Ovary (tissue), 9 donors: ENCODE measurements around the gene ERRFI1. TPM values are rescaled to one million over a fixed set of nuclear protein-coding genes. Genes with fewer than 3 reads are reported as not detected.
A peak's percentile ranks its signal among the peaks of the same experiment; 100 is the strongest.
"Not testable (repeated sequence)": the region's sequence is repeated elsewhere in the genome, so short reads cannot be mapped to it uniquely, and the experiment has no call there.

Experiments used
- DNase-seq, 5 donors: peaks; one replicate each; pipeline ENCODE4 v3.0.0-alpha.2; 2019 to 2020
- H3K27ac ChIP-seq, 2 donors: fragments of 200-600 bp; one replicate each; pipeline versions ENCODE4 v1.5.1 to v1.8.0; 2019 to 2022
- H3K27me3 ChIP-seq: fragments of 200-600 bp; one replicate; pipeline ENCODE4 v1.8.0; 2022
- H3K36me3 ChIP-seq: fragments of 200-600 bp; sonication (generic); one replicate; pipeline ENCODE4 v1.5.1; 2019
- H3K4me1 ChIP-seq: one replicate; pipeline ENCODE4 v1.8.1; 2013; ENCODE audit warnings: mild to moderate bottlenecking, moderate library complexity; ENCODE audit not compliant: insufficient read depth
- H3K4me3 ChIP-seq: fragments of 200-600 bp; sonication (generic); one replicate; pipeline ENCODE4 v1.5.1; 2017
- H3K9me3 ChIP-seq, 2 donors: fragments of 200-600 bp in 1 of 2; sonication (generic) in 1 of 2; one replicate each; pipeline versions ENCODE4 v1.5.1 to v1.8.1; 2013 to 2019; ENCODE audit warnings: mild to moderate bottlenecking in 1 of 2, moderate library complexity in 1 of 2
- EP300 ChIP-seq: sonication (generic); formaldehyde crosslinking; IDR thresholded peaks from one replicate; pipeline ENCODE4 v1.6.1; 2017; ENCODE audit warnings: antibody characterized with exemption
- POLR2A ChIP-seq: fragments of 450-650 bp; IDR thresholded peaks from one replicate; pipeline ENCODE4 v1.6.1; 2017; ENCODE audit warnings: antibody characterized with exemption, mild to moderate bottlenecking, moderate library complexity
- WGBS, 3 donors: extraction: QIAGEN DNeasy Blood & Tissue Kit in 1 of 3; methylation state at CpG; one replicate each; pipeline versions ENCODE4 v1.1.5 to v1.1.7; 2013 to 2017; 5-methylcytosine and 5-hydroxymethylcytosine counted together
- intact Hi-C, 4 donors: fragments of 100-400 bp; cut with DNase I; formaldehyde crosslinking; loops; one replicate each; pipeline versions ENCODE4 v1.11.0 to v1.15.1; 2022 to 2023
- polyA plus RNA-seq, 2 donors: library from polyadenylated mRNA; stranded (reverse); fragments of 200-250 nt in 1 of 2; fragments of 350-450 nt in 1 of 2; fragmentation: Illumina TruSeq in 1 of 2; extraction: RNeasy Lipid Tissue Mini Kit (QIAGEN cat#74804) in 1 of 2; gene quantifications; one replicate each; pipeline ENCODE4 v1.2.3, GENCODE V29; 2013 to 2014
- total RNA-seq, 7 donors: library from RNA; depleted of rRNA in 2 of 7; stranded (reverse); fragments of >200 nt in 2 of 7; fragmentation: NEBNext Ultra II Directional in 3 of 7; extraction: Animal tissue kit (Norgen Biotek cat#: 25700) in 3 of 7; gene quantifications; one replicate each; pipeline versions ENCODE4 v1.1.0 to v1.2.4, GENCODE V29; 2016 to 2023
- TF ChIP-seq, protein P1 (sequence below), 3 donors: fragments of 450-650 bp in 2 of 3; fragments of 200-600 bp in 1 of 3; IDR thresholded peaks; one replicate each; pipeline versions ENCODE4 v1.5.1 to v1.8.0; 2016 to 2022; ENCODE audit warnings: antibody characterized with exemption in 3 of 3, mild to moderate bottlenecking in 1 of 3
- donor health status: DM: no; HTN: no; CAD: no; lungs with moderate emphysema.
- donor health status: DM: no; HTN: no; CAD: no.
- donor health status: Bipolar disorder and iron deficiency.
- donor health status: DM: yes; HTN: yes; CAD: no.
- donor health status: DM: no; HTN: no; CAD: no.
- donor health status: DM: yes; HTN: yes; CAD: no.

ERRFI1 gene
- total and polyA plus RNA-seq, 9 donors = 61.3 to 256 (median 109) TPM

DNA sequence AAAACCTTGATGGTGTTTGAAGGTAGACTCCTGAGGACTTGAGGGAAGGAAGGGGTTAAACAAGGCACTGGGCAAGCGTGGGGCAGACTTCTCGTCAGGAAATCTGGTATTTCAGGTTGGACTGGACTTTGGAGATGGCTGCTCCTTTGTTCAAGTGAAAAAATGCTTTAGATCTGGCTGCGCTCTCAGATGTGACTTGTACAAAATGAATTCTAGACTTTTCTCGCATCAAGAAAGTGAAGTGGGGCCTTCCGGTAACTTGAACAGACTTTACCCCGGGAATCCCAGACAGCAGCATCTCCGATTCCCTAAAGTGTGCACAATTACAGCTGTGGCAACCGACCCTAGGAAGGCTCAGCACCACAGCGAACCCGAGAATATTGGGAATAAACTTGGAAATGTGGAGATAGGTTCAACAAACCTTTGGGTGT is 44.3 kb upstream of the ERRFI1 start:
- Histone ChIP-seq H3K9me3 (no peaks in the 10 kb centered on the region), H3K4me3 (no peak overlapping the region), H3K27me3 (no peaks in the 10 kb centered on the region), H3K4me1 (peaks cover 3% of the 10 kb centered on the region), H3K36me3 (no peaks in the 10 kb centered on the region), H3K27ac (peak overlapping the region in 1 of 2 donors; percentile 13)
- intact Hi-C loops = loop anchor here in 1 of 4 donors (10.0 kb wide), 1 partner anchor 64 kb away; no protein-coding TSS in a partner anchor
- no peak for DNase-seq
- TF ChIP-seq POLR2A (no peak), EP300 (no peak)
- TF ChIP-seq, protein P1, sequence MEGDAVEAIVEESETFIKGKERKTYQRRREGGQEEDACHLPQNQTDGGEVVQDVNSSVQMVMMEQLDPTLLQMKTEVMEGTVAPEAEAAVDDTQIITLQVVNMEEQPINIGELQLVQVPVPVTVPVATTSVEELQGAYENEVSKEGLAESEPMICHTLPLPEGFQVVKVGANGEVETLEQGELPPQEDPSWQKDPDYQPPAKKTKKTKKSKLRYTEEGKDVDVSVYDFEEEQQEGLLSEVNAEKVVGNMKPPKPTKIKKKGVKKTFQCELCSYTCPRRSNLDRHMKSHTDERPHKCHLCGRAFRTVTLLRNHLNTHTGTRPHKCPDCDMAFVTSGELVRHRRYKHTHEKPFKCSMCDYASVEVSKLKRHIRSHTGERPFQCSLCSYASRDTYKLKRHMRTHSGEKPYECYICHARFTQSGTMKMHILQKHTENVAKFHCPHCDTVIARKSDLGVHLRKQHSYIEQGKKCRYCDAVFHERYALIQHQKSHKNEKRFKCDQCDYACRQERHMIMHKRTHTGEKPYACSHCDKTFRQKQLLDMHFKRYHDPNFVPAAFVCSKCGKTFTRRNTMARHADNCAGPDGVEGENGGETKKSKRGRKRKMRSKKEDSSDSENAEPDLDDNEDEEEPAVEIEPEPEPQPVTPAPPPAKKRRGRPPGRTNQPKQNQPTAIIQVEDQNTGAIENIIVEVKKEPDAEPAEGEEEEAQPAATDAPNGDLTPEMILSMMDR (IDR thresholded peaks at IDR 0.05) = no peak
- WGBS, 3 donors = 19 to 29% (median 26%) methylated on average over 10 of the region's 10 CpGs

DNA sequence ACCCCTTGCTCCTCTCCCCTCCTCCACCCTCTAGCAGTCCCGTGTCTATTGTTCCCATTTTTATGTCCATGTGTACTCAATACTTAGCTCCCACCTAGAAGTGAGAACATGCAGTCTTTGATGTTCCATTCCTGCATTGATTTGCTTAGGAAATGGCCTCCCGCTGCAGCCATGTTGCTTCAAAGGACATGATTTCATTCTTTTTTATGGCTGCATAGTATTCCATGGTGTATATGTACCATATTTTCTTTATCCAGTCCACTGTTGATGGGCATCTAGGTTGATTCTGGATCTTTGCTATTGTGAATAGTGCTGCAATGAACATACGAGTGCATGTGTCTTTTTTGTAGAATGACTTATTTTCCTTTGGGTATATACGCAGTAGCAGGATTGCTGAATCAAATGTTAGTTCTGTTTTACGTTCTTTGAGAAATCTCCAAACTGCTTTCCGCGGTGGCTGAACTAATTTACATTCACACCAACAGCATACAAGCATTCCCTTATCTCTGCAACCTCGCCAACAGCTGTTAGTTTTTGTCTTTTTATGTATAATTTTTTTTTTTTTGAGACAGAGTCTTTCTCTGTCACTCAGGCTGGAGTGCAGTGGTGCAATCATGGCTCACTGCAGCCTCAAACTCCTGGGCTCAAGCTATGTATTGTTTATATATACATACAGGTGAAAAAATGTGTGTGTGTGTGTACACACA is 43.7 kb upstream of the ERRFI1 start:
- H3K27me3 ChIP-seq, DNase-seq, H3K4me3 ChIP-seq, H3K27ac ChIP-seq, H3K36me3 ChIP-seq, H3K9me3 ChIP-seq, H3K4me1 ChIP-seq: not testable (repeated sequence)
- WGBS, 3 donors = 72 to 82% (median 82%) methylated on average over 8 of the region's 8 CpGs
- intact Hi-C loops = loop anchor here in 1 of 4 donors (10.0 kb wide), 1 partner anchor 65 kb away; no protein-coding TSS in a partner anchor

DNA sequence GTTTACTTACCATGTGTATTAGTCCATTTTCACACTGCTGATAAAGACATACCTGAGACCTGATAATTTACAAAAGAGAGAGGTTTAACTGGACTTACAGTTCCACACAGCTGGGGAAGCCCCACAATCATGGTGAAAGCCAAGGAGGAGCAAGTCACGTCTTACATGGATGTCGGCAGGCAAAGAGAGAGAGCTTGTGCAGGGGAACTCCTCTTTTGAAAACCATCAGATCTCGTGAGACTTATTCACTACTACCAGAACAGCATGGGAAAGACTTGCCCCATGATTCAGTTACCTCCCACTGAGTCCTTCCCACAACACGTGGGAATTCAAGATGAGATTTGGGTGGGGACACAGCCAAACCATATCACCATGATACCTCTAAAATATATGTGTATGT is 39.3 kb upstream of the ERRFI1 start:
- peaks cover 5% of the 10 kb centered on the region for H3K4me1 ChIP-seq
- H3K27ac ChIP-seq = no peak overlapping the region
- H3K27me3 ChIP-seq = no peaks in the 10 kb centered on the region
- WGBS, 3 donors = 88 to 90% (median 88%) methylated on average over 4 of the region's 4 CpGs
- no peaks in the 10 kb centered on the region for H3K36me3 ChIP-seq
- TF ChIP-seq POLR2A = no peak
- TF ChIP-seq, protein P1 (IDR thresholded peaks at IDR 0.05) = no peak
- TF ChIP-seq EP300 = no peak
- intact Hi-C loops = no loop called here
- no peaks in the 10 kb centered on the region for H3K9me3 ChIP-seq
- DNase-seq = no peak
- H3K4me3 ChIP-seq = no peak overlapping the region

DNA sequence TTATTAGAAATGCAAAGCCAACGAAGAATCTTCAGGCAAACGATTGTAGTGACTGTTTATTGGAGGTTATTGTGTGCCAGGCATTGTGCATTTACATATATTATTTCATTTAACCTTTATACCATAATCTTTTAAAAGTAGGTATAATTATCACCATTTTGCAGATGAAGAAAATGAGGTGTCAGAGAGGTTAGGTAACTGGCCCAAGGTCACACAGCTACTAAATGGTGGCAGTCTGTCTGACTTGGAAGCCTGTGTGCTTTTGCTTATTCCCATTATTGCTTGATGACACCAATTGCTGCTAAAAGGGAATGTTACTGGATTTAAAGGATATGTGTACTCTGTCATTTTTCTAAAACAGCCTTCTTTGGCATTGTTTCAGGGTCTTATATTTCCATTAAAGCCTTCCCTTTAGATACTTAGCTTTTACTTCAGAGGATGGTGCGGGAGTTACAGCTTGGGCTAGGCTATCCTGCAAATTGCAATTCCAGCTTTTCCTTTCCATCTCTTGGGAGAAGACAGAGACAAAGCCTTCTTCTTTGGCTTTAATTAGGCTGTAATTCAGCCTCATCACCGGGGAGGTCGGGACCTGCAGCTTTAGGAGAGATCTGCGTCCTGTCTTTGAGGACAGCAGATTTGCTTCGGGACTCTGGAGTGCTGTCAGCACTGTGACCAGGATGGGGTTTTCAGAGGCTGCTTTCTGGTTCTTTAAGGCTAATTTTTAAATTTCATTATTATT is 37.4 kb upstream of the ERRFI1 start:
- DNase-seq = no peak
- H3K36me3 ChIP-seq = no peaks in the 10 kb centered on the region
- no peaks in the 10 kb centered on the region for H3K27me3 ChIP-seq
- no peak overlapping the region for H3K27ac ChIP-seq
- intact Hi-C loops = no loop called here
- 57 to 66% (median 60%) methylated on average over 7 of the region's 7 CpGs for WGBS, 3 donors
- H3K4me1 ChIP-seq = peaks cover 5% of the 10 kb centered on the region
- TF ChIP-seq POLR2A (no peak), EP300 (no peak)
- TF ChIP-seq, protein P1 (IDR thresholded peaks at IDR 0.05) = no peak
- H3K9me3 ChIP-seq = no peaks in the 10 kb centered on the region
- H3K4me3 ChIP-seq = no peak overlapping the region

DNA sequence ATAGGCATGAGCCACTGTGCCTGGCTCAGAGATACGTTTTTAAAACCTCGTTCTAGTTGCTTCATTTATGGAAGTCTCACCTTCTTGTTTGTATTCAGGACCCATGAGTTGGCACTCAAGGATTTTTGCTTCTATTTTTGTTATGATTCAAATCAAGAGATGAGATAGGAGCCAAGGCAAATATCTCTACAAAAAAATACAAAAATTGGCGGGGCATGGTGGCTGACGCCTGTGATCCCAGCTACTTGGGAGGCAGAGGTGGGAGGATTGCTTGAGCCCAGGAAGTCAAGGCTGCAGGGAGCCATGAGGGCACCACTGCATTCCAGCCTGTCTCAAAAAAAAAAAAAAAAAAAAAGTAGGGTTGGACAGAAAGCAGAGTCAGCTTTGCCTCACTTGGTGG is 36.8 kb upstream of the ERRFI1 start:
- WGBS, 3 donors = 77 to 85% (median 84%) methylated on average over 4 of the region's 4 CpGs
- DNase-seq = no peak
- intact Hi-C loops = no loop called here
- Histone ChIP-seq H3K27me3 (no peaks in the 10 kb centered on the region), H3K36me3 (no peaks in the 10 kb centered on the region), H3K4me3 (no peak overlapping the region), H3K4me1 (peaks cover 5% of the 10 kb centered on the region), H3K9me3 (no peaks in the 10 kb centered on the region), H3K27ac (no peak overlapping the region)
- TF ChIP-seq POLR2A (no peak), EP300 (no peak)
- TF ChIP-seq, protein P1 (IDR thresholded peaks at IDR 0.05) = no peak
